OCI-LY7 (cell line): ENCODE results near the gene KDM6B.

Experiments
- EZH2phosphoT487 ChIP-seq: fragments of 200-600 bp; sonication (generic); IDR thresholded peaks from 2 replicates; pipeline ENCODE4 v1.6.1; 2018; ENCODE audit warnings: low read depth, borderline replicate concordance, mild to moderate bottlenecking, mixed run types, antibody characterized with exemption, low read length, moderate library complexity, mixed read lengths
- TF ChIP-seq, protein P1 (sequence below): fragments of 200-600 bp; sonication (generic); conservative IDR thresholded peaks from 2 replicates; pipeline ENCODE4 v1.5.1; 2014; ENCODE audit warnings: mild to moderate bottlenecking, antibody characterized with exemption, low read length, moderate library complexity, mixed read lengths

DNA sequence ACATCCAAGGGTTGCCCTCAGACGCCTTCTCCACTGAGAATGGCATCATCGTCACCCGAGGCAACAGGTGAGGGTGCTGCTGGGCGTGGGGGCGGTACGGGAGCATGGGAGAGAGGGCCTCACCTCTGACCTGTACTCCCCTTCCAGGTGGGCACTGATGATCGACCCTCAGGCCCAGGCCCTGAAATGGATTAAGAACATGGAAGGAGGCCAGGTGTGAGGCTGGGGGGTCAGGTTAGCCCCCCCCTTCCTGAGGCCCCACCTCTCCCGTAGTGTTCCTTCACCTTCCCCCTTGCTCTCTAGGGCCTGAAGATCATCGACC lies 16.4 kb upstream of the KDM6B start:
- TF ChIP-seq, protein P1, sequence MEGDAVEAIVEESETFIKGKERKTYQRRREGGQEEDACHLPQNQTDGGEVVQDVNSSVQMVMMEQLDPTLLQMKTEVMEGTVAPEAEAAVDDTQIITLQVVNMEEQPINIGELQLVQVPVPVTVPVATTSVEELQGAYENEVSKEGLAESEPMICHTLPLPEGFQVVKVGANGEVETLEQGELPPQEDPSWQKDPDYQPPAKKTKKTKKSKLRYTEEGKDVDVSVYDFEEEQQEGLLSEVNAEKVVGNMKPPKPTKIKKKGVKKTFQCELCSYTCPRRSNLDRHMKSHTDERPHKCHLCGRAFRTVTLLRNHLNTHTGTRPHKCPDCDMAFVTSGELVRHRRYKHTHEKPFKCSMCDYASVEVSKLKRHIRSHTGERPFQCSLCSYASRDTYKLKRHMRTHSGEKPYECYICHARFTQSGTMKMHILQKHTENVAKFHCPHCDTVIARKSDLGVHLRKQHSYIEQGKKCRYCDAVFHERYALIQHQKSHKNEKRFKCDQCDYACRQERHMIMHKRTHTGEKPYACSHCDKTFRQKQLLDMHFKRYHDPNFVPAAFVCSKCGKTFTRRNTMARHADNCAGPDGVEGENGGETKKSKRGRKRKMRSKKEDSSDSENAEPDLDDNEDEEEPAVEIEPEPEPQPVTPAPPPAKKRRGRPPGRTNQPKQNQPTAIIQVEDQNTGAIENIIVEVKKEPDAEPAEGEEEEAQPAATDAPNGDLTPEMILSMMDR: no peak
- no peak for TF ChIP-seq EZH2phosphoT487
